Psoas muscle (tissue), 8 donors: ENCODE results near the gene RAB3GAP2. TPM values are rescaled to one million over a fixed set of nuclear protein-coding genes. Genes with fewer than 3 reads are reported as not detected.

Experiments
- ATAC-seq, 4 donors: fragments of 200-7000 bp; cut with Tn5 transposase; one replicate each; pipeline ENCODE4 v1.9.1; 2020; ENCODE audit warnings: moderate library complexity in 3 of 4, mild to moderate bottlenecking in 2 of 4
- DNase-seq, 2 donors: peaks; one replicate each; pipeline ENCODE4 v3.0.0-alpha.2; 2020
- H3K27ac ChIP-seq: fragments of 200-600 bp; one replicate; pipeline ENCODE4 v1.8.0; 2022
- H3K27me3 ChIP-seq, 3 donors: fragments of 200-600 bp in 1 of 3; one replicate each; pipeline versions ENCODE4 v1.6.1 to v1.8.0; 2013 to 2022; ENCODE audit warnings: low read length in 2 of 3, mild to moderate bottlenecking in 2 of 3, moderate library complexity in 1 of 3; ENCODE audit not compliant: insufficient read depth in 3 of 3
- H3K36me3 ChIP-seq, 2 donors: fragments of 200-600 bp in 1 of 2; one replicate each; pipeline versions ENCODE4 v1.6.1 to v1.8.0; 2013 to 2022; ENCODE audit warnings: low read depth in 1 of 2, mild to moderate bottlenecking in 1 of 2, moderate library complexity in 1 of 2; ENCODE audit not compliant: insufficient read depth in 1 of 2
- H3K4me1 ChIP-seq: fragments of 200-600 bp; one replicate; pipeline ENCODE4 v1.8.0; 2022
- H3K4me3 ChIP-seq: fragments of 200-600 bp; one replicate; pipeline ENCODE4 v1.8.0; 2022; ENCODE audit warnings: mild to moderate bottlenecking
- H3K9me3 ChIP-seq: fragments of 200-600 bp; one replicate; pipeline ENCODE4 v1.8.0; 2022
- WGBS, 3 donors: extraction: QIAGEN DNeasy Blood & Tissue Kit; methylation state at CpG; one replicate each; pipeline versions ENCODE4 v1.1.6 to v1.1.7; 2013; 5-methylcytosine and 5-hydroxymethylcytosine counted together
- intact Hi-C, 2 donors: fragments of 100-400 bp; cut with DNase I; formaldehyde crosslinking; loops; one replicate each; pipeline versions ENCODE4 v1.11.0 to v1.14.2; 2022
- polyA plus RNA-seq, 3 donors: library from polyadenylated mRNA; stranded (reverse); fragments of 200-250 nt; gene quantifications; one replicate each; pipeline ENCODE4 v1.2.3, GENCODE V29; 2013
- total RNA-seq, 4 donors: library from RNA; stranded (reverse); fragmentation: NEBNext Ultra II Directional in 2 of 4; extraction: Animal tissue kit (Norgen Biotek cat#: 25700) in 2 of 4; gene quantifications; one replicate each; pipeline versions ENCODE4 v1.2.1 to v1.2.4, GENCODE V29; 2021 to 2023
- TF ChIP-seq, protein P1 (sequence below): fragments of 200-600 bp; IDR thresholded peaks from one replicate; pipeline ENCODE4 v1.8.0; 2022; ENCODE audit warnings: antibody characterized with exemption
- donor health status: healthy with polysubstance abuse.
- donor health status: DM: no; HTN: no; CAD: no; lungs with moderate emphysema.
- donor health status: Bipolar disorder and iron deficiency.
- donor health status: healthy.
- donor health status: DM: yes; HTN: yes; CAD: no.
- donor health status: DM: no; HTN: no; CAD: no.
- donor health status: DM: no; HTN: no; CAD: no.
- donor health status: DM: yes; HTN: yes; CAD: no.

The RAB3GAP2 gene
- total and polyA plus RNA-seq, 7 donors: 5.8 to 28.6 (median 18.6) TPM

DNA sequence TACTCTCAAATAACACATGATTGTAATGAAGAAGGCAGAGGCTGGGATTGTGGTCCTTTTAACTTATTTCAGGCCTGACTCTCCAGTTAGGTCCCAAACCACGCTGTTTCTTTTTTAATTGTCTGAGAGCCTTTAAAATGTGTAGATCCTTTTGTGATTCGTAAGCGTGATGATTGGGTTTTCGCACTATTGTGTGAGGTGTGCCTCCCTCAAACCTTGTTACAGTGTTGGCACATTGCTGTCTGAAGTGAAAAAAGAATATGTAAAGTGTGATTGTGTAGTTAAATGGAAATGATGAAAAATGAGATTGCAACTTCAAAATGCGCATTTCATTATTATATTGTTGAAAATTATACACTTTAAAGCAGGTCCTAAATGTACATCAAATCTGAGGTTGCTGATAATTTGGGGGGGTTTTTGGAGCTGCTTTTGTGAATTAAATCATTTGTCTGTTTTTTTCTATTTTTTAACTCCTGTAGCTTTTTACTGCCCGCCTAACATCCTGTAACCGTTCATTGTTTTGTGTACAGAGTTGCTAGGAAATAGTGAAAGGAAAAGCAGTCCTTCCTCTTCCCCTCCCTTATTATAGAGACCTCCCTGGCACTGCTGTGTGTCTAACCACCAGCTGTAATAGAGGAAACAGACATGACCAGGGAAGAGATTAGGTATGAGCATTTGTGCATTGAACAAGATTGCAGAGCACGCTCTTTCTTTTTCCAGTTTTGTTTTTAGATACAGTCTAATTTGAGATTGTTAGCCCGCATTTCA lies 135.1 kb downstream of the RAB3GAP2 start:
- H3K36me3 ChIP-seq: peaks cover 11 to 91% of the 10 kb centered on the region in 2 donors
- H3K4me3 ChIP-seq: peak overlapping the region; percentile 3
- H3K4me1 ChIP-seq: no peaks in the 10 kb centered on the region
- no peak overlapping the region for H3K27ac ChIP-seq
- DNase-seq: no peak
- TF ChIP-seq, protein P1, sequence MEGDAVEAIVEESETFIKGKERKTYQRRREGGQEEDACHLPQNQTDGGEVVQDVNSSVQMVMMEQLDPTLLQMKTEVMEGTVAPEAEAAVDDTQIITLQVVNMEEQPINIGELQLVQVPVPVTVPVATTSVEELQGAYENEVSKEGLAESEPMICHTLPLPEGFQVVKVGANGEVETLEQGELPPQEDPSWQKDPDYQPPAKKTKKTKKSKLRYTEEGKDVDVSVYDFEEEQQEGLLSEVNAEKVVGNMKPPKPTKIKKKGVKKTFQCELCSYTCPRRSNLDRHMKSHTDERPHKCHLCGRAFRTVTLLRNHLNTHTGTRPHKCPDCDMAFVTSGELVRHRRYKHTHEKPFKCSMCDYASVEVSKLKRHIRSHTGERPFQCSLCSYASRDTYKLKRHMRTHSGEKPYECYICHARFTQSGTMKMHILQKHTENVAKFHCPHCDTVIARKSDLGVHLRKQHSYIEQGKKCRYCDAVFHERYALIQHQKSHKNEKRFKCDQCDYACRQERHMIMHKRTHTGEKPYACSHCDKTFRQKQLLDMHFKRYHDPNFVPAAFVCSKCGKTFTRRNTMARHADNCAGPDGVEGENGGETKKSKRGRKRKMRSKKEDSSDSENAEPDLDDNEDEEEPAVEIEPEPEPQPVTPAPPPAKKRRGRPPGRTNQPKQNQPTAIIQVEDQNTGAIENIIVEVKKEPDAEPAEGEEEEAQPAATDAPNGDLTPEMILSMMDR: no peak
- 66 to 77% (median 76%) methylated on average over 9 of the region's 9 CpGs for WGBS, 3 donors
- no peaks in the 10 kb centered on the region for H3K9me3 ChIP-seq
- H3K27me3 ChIP-seq: no peaks in the 10 kb centered on the region
- ATAC-seq: peak in 1 of 4 donors; percentile 36
- intact Hi-C loops: no loop called here

DNA sequence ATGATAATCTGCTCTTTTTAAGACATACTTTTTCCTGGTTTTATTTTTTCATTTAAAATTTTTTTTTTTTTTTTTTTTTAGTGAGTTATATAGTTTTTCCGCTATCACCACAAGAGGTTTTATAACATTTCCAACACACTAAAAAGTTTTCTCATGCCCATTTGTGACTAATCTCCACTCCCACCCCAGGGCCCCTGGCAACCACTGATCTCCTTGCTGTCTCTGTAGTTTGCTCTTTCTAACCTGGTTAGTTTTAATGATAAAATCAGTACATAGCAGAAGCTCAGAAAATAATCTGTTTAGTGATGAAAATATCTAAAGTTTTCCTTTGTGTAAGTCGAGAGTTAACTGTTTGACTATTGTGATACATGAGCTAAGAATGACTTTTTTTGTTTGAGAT lies 136.5 kb downstream of the RAB3GAP2 start:
- ATAC-seq (no peak), DNase-seq (no peak)
- H3K9me3 ChIP-seq: no peaks in the 10 kb centered on the region
- H3K4me3 ChIP-seq: no peak overlapping the region
- 93 to 97% (median 96%) methylated on average over 2 of the region's 2 CpGs for WGBS, 3 donors
- H3K36me3 ChIP-seq: peaks cover 6 to 82% of the 10 kb centered on the region in 2 donors
- intact Hi-C loops: no loop called here
- TF ChIP-seq, protein P1: no peak
- H3K4me1 ChIP-seq: no peaks in the 10 kb centered on the region
- H3K27ac ChIP-seq: no peak overlapping the region
- no peaks in the 10 kb centered on the region for H3K27me3 ChIP-seq

DNA sequence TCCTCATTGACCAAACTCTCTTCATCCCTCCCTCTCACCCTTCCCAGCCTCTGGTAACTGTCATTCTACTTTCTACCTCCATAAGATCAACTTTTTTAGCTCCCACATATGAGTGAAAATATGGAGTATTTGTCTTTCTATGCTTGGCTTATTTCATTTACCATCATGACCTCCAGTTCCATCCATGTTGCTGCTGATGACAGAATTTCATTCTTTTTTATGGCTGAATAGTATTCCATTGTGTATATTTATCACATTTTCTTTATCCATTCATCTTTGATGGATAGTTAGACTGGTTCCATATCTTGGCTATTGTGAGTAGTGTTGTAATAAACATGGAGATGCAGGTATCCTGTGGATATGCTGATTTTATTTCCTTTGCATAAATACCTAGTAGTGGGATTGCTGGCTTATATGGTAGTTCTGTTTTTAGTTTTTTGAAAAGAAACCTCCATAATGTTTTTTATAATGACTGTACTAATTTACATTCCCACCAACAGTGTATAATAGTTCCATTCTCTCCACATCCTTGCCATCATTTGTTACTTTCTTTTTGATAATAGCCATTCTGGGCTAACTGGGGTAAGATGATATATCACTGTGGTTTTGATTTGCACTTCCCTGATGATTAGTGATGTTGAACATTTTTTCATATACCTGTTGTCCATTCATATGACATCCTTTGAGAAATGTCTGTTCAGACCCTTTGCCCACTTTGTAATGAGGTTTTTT lies 142.6 kb downstream of the RAB3GAP2 start:
- intact Hi-C loops: no loop called here
- TF ChIP-seq, protein P1: no peak
- peaks cover 4 to 79% of the 10 kb centered on the region in 2 donors for H3K36me3 ChIP-seq

DNA sequence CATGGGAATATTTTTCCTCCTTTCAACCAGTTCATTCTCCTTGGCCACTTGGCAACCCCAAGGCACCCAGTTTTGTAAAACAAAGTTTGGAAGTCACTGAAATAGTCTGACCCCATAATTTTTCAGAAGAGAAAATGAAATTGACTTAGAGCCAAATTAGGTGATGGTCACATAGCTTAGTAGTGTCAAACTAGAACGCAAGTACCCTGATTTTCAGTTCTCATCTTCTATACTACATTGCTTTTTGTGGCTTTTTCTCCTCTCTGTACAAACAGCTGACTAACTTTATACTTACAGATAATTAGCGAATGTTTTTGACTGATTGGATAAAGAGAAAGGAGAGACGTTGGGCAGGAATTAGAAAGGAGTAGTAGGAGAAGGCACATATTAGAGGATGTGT lies 145.2 kb downstream of the RAB3GAP2 start:
- H3K4me1 ChIP-seq: no peaks in the 10 kb centered on the region
- no peak for DNase-seq
- TF ChIP-seq, protein P1: no peak
- no peaks in the 10 kb centered on the region for H3K27me3 ChIP-seq
- H3K9me3 ChIP-seq: no peaks in the 10 kb centered on the region
- H3K4me3 ChIP-seq: no peak overlapping the region
- intact Hi-C loops: no loop called here
- no peak for ATAC-seq
- WGBS, 3 donors: 83 to 94% (median 90%) methylated on average over 3 of the region's 3 CpGs
- H3K27ac ChIP-seq: no peak overlapping the region
- peaks cover 0 to 70% of the 10 kb centered on the region in 2 donors for H3K36me3 ChIP-seq

More for the DNA sequence above, 142.6 kb downstream of the RAB3GAP2 start:
- H3K4me1 ChIP-seq: no peaks in the 10 kb centered on the region
- ATAC-seq: no peak
- no peak overlapping the region for H3K27ac ChIP-seq
- no peaks in the 10 kb centered on the region for H3K27me3 ChIP-seq
- no peak for DNase-seq
- no peak overlapping the region for H3K4me3 ChIP-seq
- no peaks in the 10 kb centered on the region for H3K9me3 ChIP-seq
